GM04504 (cell line): ENCODE data around the gene PNRC1.
"Not testable (repeated sequence)": the region's sequence is repeated elsewhere in the genome, so short reads cannot be mapped to it uniquely, and the experiment has no call there.

Experiments used
- DNase-seq: peaks from one replicate; pipeline ENCODE4 v3.0.0-alpha.2; 2012; ENCODE audit warnings: low read depth

The PNRC1 gene

GRCh38 chr6:89080281-89081128, at the start of gene PNRC1:
Gene PNRC1, plus strand, starts transcription at chr6:89080751. Its CDS starts 144 bp downstream, at chr6:89080895.
- peak; percentile 96 for DNase-seq

GRCh38 chr6:89032599-89032998, 48.0 kb upstream of the PNRC1 start:
- DNase-seq, result no peak

- DNase-seq, result no peak
Observed at GRCh38 chr6:89033461-89033860, 47.1 kb upstream of the PNRC1 start.

GRCh38 chr6:89034116-89034515, 46.4 kb upstream of the PNRC1 start:
- DNase-seq, result not testable (repeated sequence)

- peak; percentile 56 for DNase-seq
Observed at GRCh38 chr6:89034586-89035251, 45.8 kb upstream of the PNRC1 start.

GRCh38 chr6:89035252-89036101, 45.1 kb upstream of the PNRC1 start:
- peak; percentile 97 for DNase-seq

- DNase-seq, result no peak
Observed at GRCh38 chr6:89037141-89037900, 43.2 kb upstream of the PNRC1 start.

GRCh38 chr6:89037901-89038293, 42.7 kb upstream of the PNRC1 start:
- DNase-seq, result not testable (repeated sequence)

GRCh38 chr6:89042664-89043063, 37.9 kb upstream of the PNRC1 start:
- no peak for DNase-seq

GRCh38 chr6:89044328-89045010, 36.1 kb upstream of the PNRC1 start:
- no peak for DNase-seq

- no peak for DNase-seq
Observed at GRCh38 chr6:89045011-89045387, 35.6 kb upstream of the PNRC1 start.

GRCh38 chr6:89045576-89045975, 35.0 kb upstream of the PNRC1 start:
- DNase-seq, result no peak

GRCh38 chr6:89047473-89047872, 33.1 kb upstream of the PNRC1 start:
- DNase-seq, result no peak

GRCh38 chr6:89048288-89048923, 32.1 kb upstream of the PNRC1 start:
- DNase-seq, result no peak

GRCh38 chr6:89048985-89049384, 31.6 kb upstream of the PNRC1 start:
- no peak for DNase-seq

GRCh38 chr6:89050155-89050554, 30.4 kb upstream of the PNRC1 start:
- no peak for DNase-seq

- no peak for DNase-seq
Observed at GRCh38 chr6:89050697-89051096, 29.9 kb upstream of the PNRC1 start.

GRCh38 chr6:89051676-89052075, 28.9 kb upstream of the PNRC1 start:
- no peak for DNase-seq

- DNase-seq, result no peak
Observed at GRCh38 chr6:89054208-89054607, 26.3 kb upstream of the PNRC1 start.

GRCh38 chr6:89057759-89058158, 22.8 kb upstream of the PNRC1 start:
- no peak for DNase-seq

GRCh38 chr6:89058627-89059026, 21.9 kb upstream of the PNRC1 start:
- no peak for DNase-seq
